Fibroblast of mammary gland (primary cell): Measurements from ENCODE around the gene CD28.
A peak's percentile ranks its signal among the peaks of the same experiment; 100 is the strongest.
"Not testable (repeated sequence)": the region's sequence is repeated elsewhere in the genome, so short reads cannot be mapped to it uniquely, and the experiment has no call there.

ENCODE experiments used
- DNase-seq: peaks from one replicate; pipeline ENCODE4 v3.0.0-alpha.2; 2010; ENCODE audit warnings: low read depth
- H3K4me3 ChIP-seq: 2 replicates; pipeline ENCODE4 v1.5.1; 2011; ENCODE audit warnings: low read depth, mild to moderate bottlenecking, low read length, moderate library complexity; ENCODE audit not compliant: control insufficient read depth
- TF ChIP-seq, protein P1 (sequence below): conservative IDR thresholded peaks from 2 replicates; pipeline ENCODE4 v1.5.1; 2011; ENCODE audit warnings: low read depth, low read length, inconsistent platforms; ENCODE audit not compliant: control insufficient read depth, insufficient read depth

Gene CD28

DNA sequence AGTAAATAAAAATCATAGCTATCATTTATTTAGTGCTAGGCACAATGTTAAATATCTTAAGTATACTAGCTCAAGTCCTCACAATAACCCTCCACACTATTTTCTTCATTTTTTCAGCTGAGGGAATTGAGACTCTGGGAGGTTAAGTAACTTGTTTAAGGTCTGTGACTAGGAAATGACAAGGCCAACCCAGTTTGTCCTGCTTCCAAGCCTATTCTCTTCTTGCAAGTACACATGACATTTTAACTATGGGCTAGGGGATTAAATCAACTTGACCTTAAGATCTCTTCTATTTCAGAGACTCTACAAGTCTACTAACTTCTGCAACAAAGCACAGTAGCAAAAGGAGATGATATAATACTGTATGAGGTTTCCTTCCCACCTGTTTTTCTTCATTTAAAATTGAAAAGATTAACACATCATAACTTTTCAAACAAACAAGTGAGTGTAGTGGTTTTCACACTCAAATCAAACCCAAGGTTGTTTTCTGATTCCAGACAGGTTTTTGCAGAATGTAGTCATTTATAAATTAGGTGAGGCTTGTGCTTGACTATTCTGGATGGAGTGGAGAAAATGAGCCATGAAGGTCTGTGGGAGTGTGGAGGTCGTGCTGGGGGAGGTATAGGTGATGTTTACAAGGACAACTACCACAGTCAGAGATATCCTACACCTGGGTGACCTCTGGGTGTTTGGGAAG is 57.0 kb downstream of the CD28 start:
- TF ChIP-seq, protein P1, sequence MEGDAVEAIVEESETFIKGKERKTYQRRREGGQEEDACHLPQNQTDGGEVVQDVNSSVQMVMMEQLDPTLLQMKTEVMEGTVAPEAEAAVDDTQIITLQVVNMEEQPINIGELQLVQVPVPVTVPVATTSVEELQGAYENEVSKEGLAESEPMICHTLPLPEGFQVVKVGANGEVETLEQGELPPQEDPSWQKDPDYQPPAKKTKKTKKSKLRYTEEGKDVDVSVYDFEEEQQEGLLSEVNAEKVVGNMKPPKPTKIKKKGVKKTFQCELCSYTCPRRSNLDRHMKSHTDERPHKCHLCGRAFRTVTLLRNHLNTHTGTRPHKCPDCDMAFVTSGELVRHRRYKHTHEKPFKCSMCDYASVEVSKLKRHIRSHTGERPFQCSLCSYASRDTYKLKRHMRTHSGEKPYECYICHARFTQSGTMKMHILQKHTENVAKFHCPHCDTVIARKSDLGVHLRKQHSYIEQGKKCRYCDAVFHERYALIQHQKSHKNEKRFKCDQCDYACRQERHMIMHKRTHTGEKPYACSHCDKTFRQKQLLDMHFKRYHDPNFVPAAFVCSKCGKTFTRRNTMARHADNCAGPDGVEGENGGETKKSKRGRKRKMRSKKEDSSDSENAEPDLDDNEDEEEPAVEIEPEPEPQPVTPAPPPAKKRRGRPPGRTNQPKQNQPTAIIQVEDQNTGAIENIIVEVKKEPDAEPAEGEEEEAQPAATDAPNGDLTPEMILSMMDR = no peak
- no peak overlapping the region for H3K4me3 ChIP-seq
- no peak for DNase-seq

DNA sequence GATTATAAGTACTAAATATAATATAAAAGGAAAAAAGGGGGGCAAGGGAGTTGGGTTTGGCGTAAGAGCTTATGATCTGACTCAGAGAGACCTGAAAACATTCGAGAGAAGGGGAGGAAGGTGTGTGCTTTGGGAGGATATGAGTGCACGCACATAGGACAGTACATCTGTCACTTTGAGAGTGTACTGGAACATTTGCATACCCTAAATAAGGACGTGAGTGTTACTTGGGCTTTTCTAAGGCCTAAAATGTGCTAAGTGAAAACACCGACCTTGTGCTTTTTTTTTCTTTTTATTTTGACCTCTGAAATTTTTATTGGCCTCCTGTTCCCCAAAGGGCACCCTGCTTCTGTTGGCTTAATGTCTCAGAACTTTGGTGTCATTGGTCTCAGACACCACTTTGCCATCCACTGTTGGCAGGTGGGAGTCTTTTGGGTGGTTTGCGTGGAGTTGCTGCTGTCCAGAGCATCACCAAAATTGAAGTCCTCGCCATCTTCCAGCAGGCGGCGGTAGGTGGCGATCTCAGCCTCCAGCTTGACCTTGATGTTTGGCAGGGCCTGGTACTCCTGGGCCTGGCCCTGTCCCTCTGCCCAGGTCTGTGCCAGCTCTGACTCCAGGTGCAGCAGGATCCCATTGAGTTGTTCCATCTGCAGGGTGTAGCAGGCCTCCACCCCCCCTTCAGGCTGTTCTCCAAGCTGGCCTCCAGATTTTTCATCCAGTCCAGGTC is 57.7 kb downstream of the CD28 start:
- no peak overlapping the region for H3K4me3 ChIP-seq
- DNase-seq = no peak
- TF ChIP-seq, protein P1 = no peak

DNA sequence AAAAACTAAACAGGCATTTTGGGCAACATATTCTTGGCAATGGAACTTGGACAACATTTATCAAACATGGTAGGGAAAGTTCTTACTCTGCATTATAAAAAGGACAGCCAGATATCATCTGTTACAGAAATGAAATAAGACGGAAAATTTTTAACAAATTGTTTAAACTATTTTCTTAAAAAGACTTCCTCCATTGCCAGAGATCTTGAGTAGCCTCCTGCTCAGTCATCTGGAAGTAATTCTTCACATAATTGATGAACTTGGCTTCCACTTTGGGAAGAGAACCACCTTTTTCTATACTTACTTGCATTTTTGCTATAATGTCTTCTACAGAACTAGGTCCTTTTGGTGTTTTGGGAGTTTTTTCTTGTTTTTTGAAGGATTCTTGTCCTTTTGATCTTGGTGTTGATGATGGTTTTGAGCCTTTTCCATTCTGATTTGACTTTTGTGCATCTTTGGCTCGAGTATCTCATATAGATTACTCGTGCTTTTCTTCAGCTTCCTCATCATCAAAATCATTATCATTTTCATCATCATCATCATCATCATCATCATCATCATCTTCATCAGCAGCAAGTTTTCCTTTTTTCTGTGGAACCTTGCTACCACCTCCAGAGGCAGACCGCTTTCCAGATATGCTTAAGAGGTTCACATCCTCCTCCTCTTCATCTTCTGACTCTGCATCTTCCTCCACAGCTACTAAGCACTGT is 66.2 kb downstream of the CD28 start:
- no peak overlapping the region for H3K4me3 ChIP-seq
- TF ChIP-seq, protein P1 = no peak
- DNase-seq = no peak

DNA sequence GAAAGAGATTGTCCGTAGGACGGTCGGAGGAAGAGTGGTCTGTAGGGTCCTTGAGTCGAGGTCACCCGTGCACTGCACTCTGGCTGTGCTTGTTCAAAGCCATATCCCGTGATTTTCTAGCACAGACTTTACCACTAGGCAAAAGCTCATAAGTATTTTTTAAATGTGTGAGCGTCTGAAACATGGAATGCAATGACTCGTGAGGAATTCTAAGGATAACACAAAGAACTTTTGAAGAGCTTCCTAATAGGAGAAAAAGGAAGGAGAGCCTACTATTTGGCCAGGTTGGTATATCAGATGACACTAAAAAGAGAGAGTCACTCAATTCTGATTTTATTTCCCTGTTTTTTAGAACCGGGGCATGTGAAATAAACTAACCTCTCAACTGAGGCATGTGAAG is 68.3 kb downstream of the CD28 start:
- TF ChIP-seq, protein P1 = no peak
- no peak overlapping the region for H3K4me3 ChIP-seq
- DNase-seq = peak; percentile 20

DNA sequence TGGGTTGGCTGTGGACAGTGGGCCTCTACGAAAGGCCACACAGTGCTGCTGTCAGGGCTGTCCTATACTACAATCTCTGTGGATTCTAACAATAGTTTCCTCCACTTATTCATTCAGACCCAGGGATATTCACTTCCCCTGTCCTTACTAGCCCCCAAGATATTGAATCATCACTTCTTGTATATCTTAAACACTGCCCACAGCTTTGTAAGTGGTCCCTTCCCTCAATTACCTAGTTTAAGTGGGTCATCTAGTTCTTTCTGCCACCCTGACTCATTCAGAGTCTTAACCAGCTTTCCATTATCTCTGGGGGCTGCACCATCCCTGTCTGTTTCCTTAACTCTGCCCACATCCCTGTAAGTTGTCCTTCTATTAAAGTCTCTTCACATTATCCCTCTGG is 69.2 kb downstream of the CD28 start:
- H3K4me3 ChIP-seq = no peak overlapping the region
- no peak for DNase-seq
- TF ChIP-seq, protein P1 = no peak

DNA sequence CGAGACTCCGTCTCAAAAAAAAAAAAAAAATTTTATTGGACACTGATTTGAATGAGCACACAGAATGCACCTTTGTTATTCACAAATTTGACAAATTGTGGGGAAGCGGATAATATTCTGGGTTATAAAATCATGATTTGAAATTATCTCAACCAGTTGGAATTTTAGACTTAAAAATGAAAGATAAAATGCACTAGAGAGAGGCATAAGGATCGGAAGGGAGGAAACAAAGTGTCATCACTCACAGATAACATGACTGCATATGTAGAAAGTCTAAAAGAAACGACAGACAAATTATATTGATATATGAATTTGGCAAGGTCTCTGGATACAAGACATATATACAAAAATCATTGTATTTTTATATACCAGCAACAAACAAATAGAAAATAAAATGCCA is 70.6 kb downstream of the CD28 start:
- no peak for DNase-seq
- H3K4me3 ChIP-seq = no peak overlapping the region
- TF ChIP-seq, protein P1 = no peak

DNA sequence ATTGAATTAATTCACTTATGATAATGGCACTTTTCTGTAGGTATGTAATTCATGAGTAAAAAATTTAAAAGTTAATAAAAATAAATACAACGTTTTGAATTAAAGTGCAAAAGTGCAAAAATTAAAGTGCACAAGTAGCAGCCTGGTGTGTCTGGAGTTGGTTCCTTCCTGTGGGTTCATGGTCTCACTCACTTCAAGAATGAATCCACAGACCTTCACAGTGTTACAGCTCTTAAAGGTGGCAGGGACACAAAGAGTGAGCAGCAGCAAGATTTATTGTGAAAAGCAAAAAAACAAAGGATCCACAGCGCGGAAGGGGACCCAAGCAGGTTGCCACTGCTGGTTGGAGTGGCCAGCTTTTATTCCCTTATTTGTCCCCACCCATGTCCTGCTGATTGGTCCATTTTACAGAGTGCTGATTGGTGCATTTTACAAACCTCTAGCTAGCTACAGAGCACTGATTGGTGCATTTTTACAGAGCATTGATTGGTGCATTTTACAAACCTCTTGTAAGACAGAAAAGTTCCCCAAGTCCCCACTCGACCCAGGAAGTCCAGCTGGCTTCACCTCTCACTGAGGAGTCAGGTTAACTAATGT is 73.1 kb downstream of the CD28 start:
- DNase-seq, H3K4me3 ChIP-seq: not testable (repeated sequence)
